ENCODE results near the gene GPATCH8. TPM values are rescaled to one million over a fixed set of nuclear protein-coding genes. Genes with fewer than 3 reads are reported as not detected.

The GPATCH8 gene
- total RNA-seq, 1 donor from 2014 or later, result 52.6 TPM

GRCh38 chr17:44349553-44350070 is 153.6 kb downstream of the GPATCH8 start:
- TF ChIP-seq CTCF (IDR thresholded peaks at IDR 0.05), result no peak
- Mint-ChIP-seq H3K4me1 (ENCODE audit: unreplicated experiment) (peaks cover 14% of the 10 kb centered on the region), H3K36me3 (ENCODE audit: unreplicated experiment) (peaks cover 14% of the 10 kb centered on the region), H3K27me3 (ENCODE audit: unreplicated experiment) (no peaks in the 10 kb centered on the region), H3K9me3 (ENCODE audit: unreplicated experiment) (no peaks in the 10 kb centered on the region), H3K27ac (ENCODE audit: unreplicated experiment) (no peak overlapping the region), H3K4me3 (ENCODE audit: unreplicated experiment) (no peak overlapping the region)
- no peak for DNase-seq (ENCODE audit: extremely low spot score, unreplicated experiment)

- Mint-ChIP-seq H3K27me3 (ENCODE audit: unreplicated experiment) (no peaks in the 10 kb centered on the region), H3K9me3 (ENCODE audit: unreplicated experiment) (no peaks in the 10 kb centered on the region), H3K4me1 (ENCODE audit: unreplicated experiment) (peaks cover 16% of the 10 kb centered on the region), H3K27ac (ENCODE audit: unreplicated experiment) (no peak overlapping the region), H3K4me3 (ENCODE audit: unreplicated experiment) (no peak overlapping the region), H3K36me3 (ENCODE audit: unreplicated experiment) (peaks cover 14% of the 10 kb centered on the region)
- no peak for DNase-seq (ENCODE audit: extremely low spot score, unreplicated experiment)
- no peak for TF ChIP-seq CTCF (IDR thresholded peaks at IDR 0.05)
Measured at GRCh38 chr17:44348988-44349364, 154.2 kb downstream of the GPATCH8 start.

GRCh38 chr17:44348234-44348987 is 154.8 kb downstream of the GPATCH8 start:
- DNase-seq (ENCODE audit: extremely low spot score, unreplicated experiment), result no peak
- TF ChIP-seq CTCF (IDR thresholded peaks at IDR 0.05), result no peak
- Mint-ChIP-seq H3K27me3 (ENCODE audit: unreplicated experiment) (no peaks in the 10 kb centered on the region), H3K27ac (ENCODE audit: unreplicated experiment) (peak overlapping the region; percentile 18), H3K36me3 (ENCODE audit: unreplicated experiment) (peaks cover 14% of the 10 kb centered on the region), H3K4me1 (ENCODE audit: unreplicated experiment) (peaks cover 16% of the 10 kb centered on the region), H3K4me3 (ENCODE audit: unreplicated experiment) (no peak overlapping the region), H3K9me3 (ENCODE audit: unreplicated experiment) (no peaks in the 10 kb centered on the region)

Other genes starting within 250 kb of the GPATCH8 start
- gene SLC4A1, start 235.3 kb downstream of the GPATCH8 start, total RNA-seq, result not detected in 2 replicates
- 0.38 and 0.60 TPM in 2 replicates for gene RUNDC3A, start 194.8 kb downstream of the GPATCH8 start, total RNA-seq
- 109 and 122 TPM in 2 replicates for gene SLC25A39, start 178.6 kb downstream of the GPATCH8 start, total RNA-seq
- 574 and 620 TPM in 2 replicates for gene GRN, start 158.1 kb downstream of the GPATCH8 start, total RNA-seq
- gene FAM171A2, start 139.6 kb downstream of the GPATCH8 start, total RNA-seq, result 26.1 and 26.9 TPM in 2 replicates
- 0.81 and 0.86 TPM in 2 replicates for gene ITGA2B, start 113.8 kb downstream of the GPATCH8 start, total RNA-seq
- 203 and 207 TPM in 2 replicates for gene FZD2, start 54.1 kb upstream of the GPATCH8 start, total RNA-seq
- 0.75 TPM in 1 of 2 replicates, not detected in the other for gene MEIOC, start 153.1 kb upstream of the GPATCH8 start, total RNA-seq
- 17.6 and 17.8 TPM in 2 replicates for gene CCDC43, start 186.4 kb upstream of the GPATCH8 start, total RNA-seq
- 6.7 and 9.2 TPM in 2 replicates for gene DBF4B, start 205.3 kb upstream of the GPATCH8 start, total RNA-seq

All from osteocyte (in vitro differentiated cells).